ENCODE results near the gene CDSN. TPM values are rescaled to one million over a fixed set of nuclear protein-coding genes. Genes with fewer than 3 reads are reported as not detected.
A peak's percentile ranks its signal among the peaks of the same experiment; 100 is the strongest.

CDSN gene
- total and polyA plus RNA-seq, 2 donors (not counting 1 experiment from before 2014, with no cell fraction given): not detected

DNA sequence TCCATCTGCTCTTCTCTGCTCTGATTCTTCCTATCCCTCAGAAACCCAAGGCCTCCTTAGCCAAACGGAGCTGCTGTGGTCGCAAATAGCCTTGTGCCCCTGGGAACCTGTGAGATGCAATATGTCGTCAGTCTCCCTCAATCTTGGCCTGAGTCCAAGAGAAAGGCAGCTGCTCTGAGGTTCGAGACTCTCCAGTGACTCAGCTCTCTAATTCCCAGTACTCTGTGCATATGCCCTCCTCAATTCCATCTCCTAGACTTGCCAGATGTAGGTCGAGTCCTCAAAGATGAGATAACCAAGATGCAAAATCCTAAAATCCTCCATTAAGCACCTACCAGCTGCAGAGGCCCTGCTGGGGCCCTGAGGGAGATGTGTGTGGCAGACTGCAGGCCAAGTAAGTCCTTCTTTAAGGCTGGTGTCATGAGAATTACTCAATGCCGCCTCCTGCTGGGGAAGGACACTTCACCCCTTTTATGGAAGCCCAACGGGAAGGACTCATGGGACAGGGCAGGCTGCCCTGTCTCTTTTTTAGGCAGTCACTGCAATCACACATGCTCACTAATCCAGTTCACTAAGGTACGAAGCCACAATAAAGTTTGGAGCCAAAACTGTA lies 36.4 kb downstream of the CDSN start:
- no peak overlapping the region for H2AFZ ChIP-seq (ENCODE audit: insufficient read depth, low read depth, low read length, poor library complexity, severe bottlenecking)
- H4K20me1 ChIP-seq (ENCODE audit: control insufficient read depth, insufficient read depth, low read length, poor library complexity, severe bottlenecking): no peaks in the 10 kb centered on the region
- no peaks in the 10 kb centered on the region for H3K9me3 Mint-ChIP-seq (ENCODE audit: insufficient read depth)
- H3K9ac ChIP-seq (ENCODE audit: low read length): no peak overlapping the region
- H3K27me3 ChIP-seq (replicated peaks in 1 of 4; ENCODE audit: control extremely low read depth in 1 of 4, control insufficient read depth in 3 of 4, insufficient read depth in 4 of 4, low read length in 3 of 4): no peaks in the 10 kb centered on the region
- no peak overlapping the region for H3K27ac ChIP-seq (ENCODE audit: low read length in 2 of 2)
- intact Hi-C loops (cut with micrococcal nuclease): loop anchor here (10.0 kb wide), 1 partner anchor 599 kb away; the partner anchor contains the start of gene HLA-E
- peak; percentile 50 for DNase-seq
- no peak overlapping the region for H3K4me3 Mint-ChIP-seq
- TF ChIP-seq, protein P1, sequence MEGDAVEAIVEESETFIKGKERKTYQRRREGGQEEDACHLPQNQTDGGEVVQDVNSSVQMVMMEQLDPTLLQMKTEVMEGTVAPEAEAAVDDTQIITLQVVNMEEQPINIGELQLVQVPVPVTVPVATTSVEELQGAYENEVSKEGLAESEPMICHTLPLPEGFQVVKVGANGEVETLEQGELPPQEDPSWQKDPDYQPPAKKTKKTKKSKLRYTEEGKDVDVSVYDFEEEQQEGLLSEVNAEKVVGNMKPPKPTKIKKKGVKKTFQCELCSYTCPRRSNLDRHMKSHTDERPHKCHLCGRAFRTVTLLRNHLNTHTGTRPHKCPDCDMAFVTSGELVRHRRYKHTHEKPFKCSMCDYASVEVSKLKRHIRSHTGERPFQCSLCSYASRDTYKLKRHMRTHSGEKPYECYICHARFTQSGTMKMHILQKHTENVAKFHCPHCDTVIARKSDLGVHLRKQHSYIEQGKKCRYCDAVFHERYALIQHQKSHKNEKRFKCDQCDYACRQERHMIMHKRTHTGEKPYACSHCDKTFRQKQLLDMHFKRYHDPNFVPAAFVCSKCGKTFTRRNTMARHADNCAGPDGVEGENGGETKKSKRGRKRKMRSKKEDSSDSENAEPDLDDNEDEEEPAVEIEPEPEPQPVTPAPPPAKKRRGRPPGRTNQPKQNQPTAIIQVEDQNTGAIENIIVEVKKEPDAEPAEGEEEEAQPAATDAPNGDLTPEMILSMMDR (IDR thresholded peaks at IDR 0.05): peak; percentile 53
- TF ChIP-seq EZH2 (IDR thresholded peaks at IDR 0.05; ENCODE audit: borderline replicate concordance, insufficient read depth, low read depth, low read length, poor library complexity, severe bottlenecking): no peak
- H3K27me3 Mint-ChIP-seq: peaks cover 25% of the 10 kb centered on the region
- H3K27ac Mint-ChIP-seq: no peak overlapping the region
- H3K4me1 Mint-ChIP-seq: peaks cover 4% of the 10 kb centered on the region
- H3K36me3 ChIP-seq (replicated peaks in 1 of 2; ENCODE audit: control extremely low read depth in 1 of 2, control insufficient read depth in 1 of 2, extremely low read depth in 1 of 2, insufficient read depth in 2 of 2, low read length in 1 of 2): no peaks in the 10 kb centered on the region
- ATAC-seq (ENCODE audit: low read depth): no peak
- peaks cover 4 to 5% of the 10 kb centered on the region in 2 donors for H3K4me1 ChIP-seq (ENCODE audit: control insufficient read depth in 2 of 2, insufficient read depth in 2 of 2, low read length in 2 of 2)
- no peak overlapping the region for H3K4me2 ChIP-seq (replicated peaks; ENCODE audit: low read depth, low read length, poor library complexity, severe bottlenecking)
- POLR2A ChIA-PET: no interaction called here
- CTCF ChIA-PET: interaction anchor here (1.4 to 7.2 kb wide), 7 partner anchors 8 to 539 kb away, joined by 3 to 107 read pairs (median 5); partner anchors contain the start of gene VARS2
- H3K79me2 ChIP-seq (ENCODE audit: control insufficient read depth, insufficient read depth, low read length): no peaks in the 10 kb centered on the region
- no peak overlapping the region for H3K4me3 ChIP-seq (ENCODE audit: control extremely low read depth in 1 of 5, extremely low read depth in 1 of 5, insufficient read depth in 1 of 5, low read depth in 2 of 5, low read length in 4 of 5)
- no peaks in the 10 kb centered on the region for H3K9me3 ChIP-seq (ENCODE audit: control extremely low read depth in 1 of 3, control insufficient read depth in 2 of 3, insufficient read depth in 1 of 3, low read length in 2 of 3)
- 59% methylated on average over 5 of the region's 8 CpGs for WGBS (ENCODE audit: insufficient coverage)

DNA sequence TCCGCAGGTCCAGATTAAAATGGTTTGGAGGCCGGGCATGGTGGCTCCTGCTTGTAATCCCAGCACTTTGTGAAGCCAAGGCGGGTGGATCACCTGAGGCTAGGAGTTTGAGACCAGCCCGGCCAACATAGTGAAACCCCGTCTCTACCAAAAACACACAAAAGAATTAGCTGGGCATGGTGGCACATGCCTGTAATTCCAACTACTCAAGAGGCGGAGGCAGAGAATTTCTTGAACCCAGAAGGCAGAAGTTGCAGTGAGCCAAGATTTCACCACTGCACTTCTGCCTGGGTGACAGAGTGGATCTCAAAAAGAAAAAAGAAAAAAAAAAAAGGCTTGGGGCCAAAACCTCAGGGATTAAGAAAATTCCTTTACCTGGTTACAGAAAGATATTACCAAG lies 38.4 kb downstream of the CDSN start:
- H3K27me3 Mint-ChIP-seq: peaks cover 21% of the 10 kb centered on the region
- no peak overlapping the region for H3K4me3 Mint-ChIP-seq
- DNase-seq: no peak
- no peak overlapping the region for H3K4me2 ChIP-seq (replicated peaks; ENCODE audit: low read depth, low read length, poor library complexity, severe bottlenecking)
- H3K9me3 ChIP-seq (ENCODE audit: control extremely low read depth in 1 of 3, control insufficient read depth in 2 of 3, insufficient read depth in 1 of 3, low read length in 2 of 3): no peaks in the 10 kb centered on the region
- no peaks in the 10 kb centered on the region for H3K27me3 ChIP-seq (replicated peaks in 1 of 4; ENCODE audit: control extremely low read depth in 1 of 4, control insufficient read depth in 3 of 4, insufficient read depth in 4 of 4, low read length in 3 of 4)
- ATAC-seq (ENCODE audit: low read depth): no peak
- no peaks in the 10 kb centered on the region for H3K36me3 ChIP-seq (replicated peaks in 1 of 2; ENCODE audit: control extremely low read depth in 1 of 2, control insufficient read depth in 1 of 2, extremely low read depth in 1 of 2, insufficient read depth in 2 of 2, low read length in 1 of 2)
- 100% methylated on average over 2 of the region's 6 CpGs for WGBS (ENCODE audit: insufficient coverage)
- no peak overlapping the region for H3K4me3 ChIP-seq (ENCODE audit: control extremely low read depth in 1 of 5, extremely low read depth in 1 of 5, insufficient read depth in 1 of 5, low read depth in 2 of 5, low read length in 4 of 5)
- no peak overlapping the region for H2AFZ ChIP-seq (ENCODE audit: insufficient read depth, low read depth, low read length, poor library complexity, severe bottlenecking)
- no peak overlapping the region for H3K27ac ChIP-seq (ENCODE audit: low read length in 2 of 2)
- TF ChIP-seq EZH2 (IDR thresholded peaks at IDR 0.05; ENCODE audit: borderline replicate concordance, insufficient read depth, low read depth, low read length, poor library complexity, severe bottlenecking): no peak
- TF ChIP-seq, protein P1 (IDR thresholded peaks at IDR 0.05): no peak
- H3K4me1 ChIP-seq (ENCODE audit: control insufficient read depth in 2 of 2, insufficient read depth in 2 of 2, low read length in 2 of 2): peaks cover 4 to 5% of the 10 kb centered on the region in 2 donors
- H4K20me1 ChIP-seq (ENCODE audit: control insufficient read depth, insufficient read depth, low read length, poor library complexity, severe bottlenecking): no peaks in the 10 kb centered on the region
- POLR2A ChIA-PET: no interaction called here
- H3K4me1 Mint-ChIP-seq: peaks cover 4% of the 10 kb centered on the region
- intact Hi-C loops (cut with micrococcal nuclease): loop anchor here (10.0 kb wide), 1 partner anchor 597 kb away; the partner anchor contains the start of gene HLA-E
- H3K27ac Mint-ChIP-seq: no peak overlapping the region
- H3K9ac ChIP-seq (ENCODE audit: low read length): no peak overlapping the region
- no peaks in the 10 kb centered on the region for H3K9me3 Mint-ChIP-seq (ENCODE audit: insufficient read depth)
- CTCF ChIA-PET: interaction anchor here (0.9 to 7.2 kb wide), 6 partner anchors 9 to 259 kb away, joined by 3 to 107 read pairs (median 9); partner anchors contain the start of gene VARS2
- no peaks in the 10 kb centered on the region for H3K79me2 ChIP-seq (ENCODE audit: control insufficient read depth, insufficient read depth, low read length)
